Neural progenitor cell (in vitro differentiated cells): ENCODE measurements around the gene LIF. TPM values are rescaled to one million over a fixed set of nuclear protein-coding genes. Genes with fewer than 3 reads are reported as not detected.

Source experiments
- DNase-seq: peaks from one replicate; pipeline ENCODE4 v3.0.0-alpha.2; 2016; ENCODE audit warnings: low spot score
- H2AFZ ChIP-seq: fragments of 200-600 bp; sonication (generic); replicated peaks from 2 replicates; pipeline ENCODE4 v1.6.1; 2016; ENCODE audit warnings: antibody characterized with exemption
- H3F3A ChIP-seq: fragments of 200-600 bp; sonication (generic); 2 replicates; pipeline ENCODE4 v1.6.1; 2016; ENCODE audit warnings: antibody characterized with exemption, low read depth
- H3K27ac ChIP-seq: fragments of 200-600 bp; sonication (generic); 2 replicates; pipeline ENCODE4 v1.5.1; 2016; ENCODE audit warnings: mild to moderate bottlenecking
- H3K27me3 ChIP-seq: fragments of 200-600 bp; sonication (generic); 2 replicates; pipeline ENCODE4 v1.6.1; 2016; ENCODE audit warnings: mild to moderate bottlenecking, moderate library complexity
- H3K36me3 ChIP-seq: fragments of 200-600 bp; sonication (generic); 2 replicates; pipeline ENCODE4 v1.5.1; 2016
- H3K4me1 ChIP-seq: fragments of 200-600 bp; sonication (generic); 2 replicates; pipeline ENCODE4 v1.6.1; 2016; ENCODE audit warnings: mixed run types
- H3K4me2 ChIP-seq: fragments of 200-600 bp; sonication (generic); 2 replicates; pipeline ENCODE4 v1.6.1; 2016
- H3K4me3 ChIP-seq: fragments of 200-600 bp; sonication (generic); 2 replicates; pipeline ENCODE4 v1.5.1; 2016
- H3K79me2 ChIP-seq: fragments of 200-600 bp; sonication (generic); 2 replicates; pipeline ENCODE4 v1.6.1; 2016; ENCODE audit warnings: low read depth
- H3K9ac ChIP-seq: fragments of 200-600 bp; sonication (generic); 2 replicates; pipeline ENCODE4 v1.6.1; 2016
- H3K9me3 ChIP-seq: fragments of 200-600 bp; sonication (generic); 2 replicates; pipeline ENCODE4 v1.5.1; 2016; ENCODE audit warnings: low read depth
- H4K20me1 ChIP-seq: fragments of 200-600 bp; sonication (generic); 2 replicates; pipeline ENCODE4 v1.6.1; 2016; ENCODE audit warnings: low read depth
- H3K27ac Mint-ChIP-seq: 3 replicates; pipeline ENCODE4 v1.8.0; 2021; ENCODE audit warnings: mixed read lengths
- H3K27me3 Mint-ChIP-seq: 2 replicates; pipeline ENCODE4 v1.8.0; 2022; ENCODE audit warnings: low read depth, mild to moderate bottlenecking, inconsistent platforms, moderate library complexity, mixed read lengths; ENCODE audit not compliant: insufficient read depth
- H3K36me3 Mint-ChIP-seq: 3 replicates; pipeline ENCODE4 v1.8.0; 2021; ENCODE audit warnings: mixed read lengths
- H3K4me1 Mint-ChIP-seq: 3 replicates; pipeline ENCODE4 v1.8.0; 2021; ENCODE audit warnings: mixed read lengths
- H3K4me3 Mint-ChIP-seq: 3 replicates; pipeline ENCODE4 v1.8.0; 2021; ENCODE audit warnings: mild to moderate bottlenecking, moderate library complexity, mixed read lengths
- H3K9me3 Mint-ChIP-seq: 3 replicates; pipeline ENCODE4 v1.8.0; 2020; ENCODE audit warnings: mixed read lengths
- CTCF ChIP-seq: fragments of 200-600 bp; sonication (generic); IDR thresholded peaks from 2 replicates; pipeline ENCODE4 v1.5.1; 2017; ENCODE audit warnings: antibody characterized with exemption, mild to moderate bottlenecking
- EZH2 ChIP-seq: fragments of 200-600 bp; sonication (generic); IDR thresholded peaks from 2 replicates; pipeline ENCODE4 v1.6.1; 2017; ENCODE audit warnings: antibody characterized with exemption, mild to moderate bottlenecking, moderate library complexity
- EZH2phosphoT487 ChIP-seq: fragments of 200-600 bp; sonication (generic); IDR thresholded peaks from 2 replicates; pipeline ENCODE4 v1.6.1; 2017; ENCODE audit warnings: antibody characterized with exemption
- total RNA-seq: library from RNA; depleted of rRNA; stranded (reverse); fragments of >200 nt; gene quantifications from 2 replicates; pipeline ENCODE4 v1.2.3, GENCODE V29; 2015; ENCODE audit warnings: low replicate concordance

Gene LIF
- total RNA-seq, 1 donor from 2014 or later: 0.21 TPM

- H3F3A ChIP-seq: peaks cover 33% of the 10 kb centered on the region
- H3K27ac ChIP-seq: no peak overlapping the region
- H3K27ac Mint-ChIP-seq: no peak overlapping the region
These were observed 45.8 kb upstream of the LIF start for GRCh38 chr22:30292069-30292970.

GRCh38 chr22:30291058-30291892, 44.7 kb upstream of the LIF start:
- H3K36me3 ChIP-seq: no peaks in the 10 kb centered on the region
- Mint-ChIP-seq H3K36me3 (no peaks in the 10 kb centered on the region), H3K4me1 (peaks cover 5% of the 10 kb centered on the region), H3K4me3 (no peak overlapping the region), H3K9me3 (no peaks in the 10 kb centered on the region), H3K27ac (no peak overlapping the region), H3K27me3 (peaks cover 4% of the 10 kb centered on the region)
- no peaks in the 10 kb centered on the region for H4K20me1 ChIP-seq
- DNase-seq: peak; percentile 21
- H3K4me1 ChIP-seq: peaks cover 17% of the 10 kb centered on the region
- no peaks in the 10 kb centered on the region for H3K9me3 ChIP-seq
- no peak overlapping the region for H2AFZ ChIP-seq
- TF ChIP-seq EZH2 (no peak), EZH2phosphoT487 (no peak), CTCF (no peak)
- H3K4me2 ChIP-seq: peak overlapping the region; percentile 87
- H3K9ac ChIP-seq: no peak overlapping the region
- H3K27me3 ChIP-seq: no peaks in the 10 kb centered on the region
- H3K79me2 ChIP-seq: no peaks in the 10 kb centered on the region
- peaks cover 33% of the 10 kb centered on the region for H3F3A ChIP-seq
- no peak overlapping the region for H3K27ac ChIP-seq
- no peak overlapping the region for H3K4me3 ChIP-seq

More at GRCh38 chr22:30292069-30292970, 45.8 kb upstream of the LIF start:
- H3K27me3 ChIP-seq: no peaks in the 10 kb centered on the region
- no peaks in the 10 kb centered on the region for H3K9me3 ChIP-seq
- peaks cover 17% of the 10 kb centered on the region for H3K4me1 ChIP-seq
- Mint-ChIP-seq H3K36me3 (no peaks in the 10 kb centered on the region), H3K4me1 (peaks cover 5% of the 10 kb centered on the region), H3K27me3 (peaks cover 6% of the 10 kb centered on the region), H3K9me3 (no peaks in the 10 kb centered on the region), H3K4me3 (no peak overlapping the region)
- no peak for DNase-seq
- H3K9ac ChIP-seq: no peak overlapping the region
- TF ChIP-seq CTCF (no peak), EZH2 (no peak)
- no peaks in the 10 kb centered on the region for H3K36me3 ChIP-seq
- H3K4me3 ChIP-seq: no peak overlapping the region
- no peak overlapping the region for H3K4me2 ChIP-seq
- no peak overlapping the region for H2AFZ ChIP-seq
- H4K20me1 ChIP-seq: no peaks in the 10 kb centered on the region
- no peaks in the 10 kb centered on the region for H3K79me2 ChIP-seq

- Mint-ChIP-seq H3K27me3 (peaks cover 4% of the 10 kb centered on the region), H3K27ac (no peak overlapping the region), H3K9me3 (no peaks in the 10 kb centered on the region), H3K36me3 (no peaks in the 10 kb centered on the region), H3K4me1 (peaks cover 5% of the 10 kb centered on the region), H3K4me3 (peak overlapping the region; percentile 84)
- Histone ChIP-seq H3F3A (peaks cover 33% of the 10 kb centered on the region), H3K79me2 (no peaks in the 10 kb centered on the region), H3K36me3 (no peaks in the 10 kb centered on the region), H2AFZ (no peak overlapping the region), H3K27me3 (no peaks in the 10 kb centered on the region), H3K4me3 (peak overlapping the region; percentile 81), H3K4me2 (peak overlapping the region; percentile 87), H3K4me1 (peaks cover 17% of the 10 kb centered on the region), H4K20me1 (no peaks in the 10 kb centered on the region), H3K9ac (no peak overlapping the region), H3K9me3 (no peaks in the 10 kb centered on the region), H3K27ac (no peak overlapping the region)
- DNase-seq: peak; percentile 48
- no peak for TF ChIP-seq CTCF
- TF ChIP-seq EZH2: no peak
- TF ChIP-seq EZH2phosphoT487: no peak
These were observed 43.9 kb upstream of the LIF start for GRCh38 chr22:30290342-30291057.
